Natural killer cell treated with Interleukin-12 subunit alpha and Interleukin-12 subunit beta and Interleukin-15 and Interleukin-18, amount 100 ng/mL, for 72 hours (primary cell): ENCODE measurements around the gene MON1B. TPM values are rescaled to one million over a fixed set of nuclear protein-coding genes. Genes with fewer than 3 reads are reported as not detected.
"Not testable (repeated sequence)": the region's sequence is repeated elsewhere in the genome, so short reads cannot be mapped to it uniquely, and the experiment has no call there.

ENCODE experiments used
- ATAC-seq, 2 donors: fragments of 150-1000 bp; cut with Tn5 transposase in 1 of 2; sonication (Bioruptor Pico), chemical (Tn5 transposase) in 1 of 2; 2 replicates each; pipeline ENCODE4 v1.10.0; 2021
- DNase-seq: peaks from one replicate; pipeline ENCODE4 v3.0.0; 2022; ENCODE audit warnings: low spot score
- H3K27ac Mint-ChIP-seq, 2 donors: 1 replicate in 1 of 2; 2 replicates in 1 of 2; pipeline ENCODE4 v1.8.0; 2022; ENCODE audit warnings: mixed read lengths in 2 of 2, mild to moderate bottlenecking in 1 of 2, moderate library complexity in 1 of 2
- H3K27me3 Mint-ChIP-seq, 2 donors: 1 replicate in 1 of 2; 2 replicates in 1 of 2; pipeline ENCODE4 v1.8.0; 2022; ENCODE audit warnings: mixed read lengths in 2 of 2
- H3K36me3 Mint-ChIP-seq: one replicate; pipeline ENCODE4 v1.8.0; 2022; ENCODE audit warnings: mixed read lengths
- H3K4me1 Mint-ChIP-seq, 2 donors: 1 replicate in 1 of 2; 2 replicates in 1 of 2; pipeline ENCODE4 v1.8.0; 2022; ENCODE audit warnings: low read depth in 2 of 2, mixed read lengths in 2 of 2, mild to moderate bottlenecking in 1 of 2
- H3K4me3 Mint-ChIP-seq: one replicate; pipeline ENCODE4 v1.8.0; 2022; ENCODE audit warnings: mixed read lengths
- H3K9me3 Mint-ChIP-seq: 2 replicates; pipeline ENCODE4 v1.8.0; 2022; ENCODE audit warnings: mixed read lengths
- total RNA-seq, 2 donors: library from RNA; stranded (reverse); gene quantifications; one replicate each; pipeline ENCODE4 v1.2.3, GENCODE V29; 2022

Gene MON1B
- total RNA-seq: 100 to 1,000 TPM in 1 of 2 donors, 10 to 100 TPM in 1; 87.7 to 108 TPM

- Mint-ChIP-seq H3K27me3 (peaks cover 4 to 10% of the 10 kb centered on the region in 2 donors), H3K36me3 (peaks cover 23% of the 10 kb centered on the region)
These were observed at the start of gene MON1B for GRCh38 chr16:77190478-77191258. Gene MON1B (plus strand): TSS chr16:77191190. CDS start chr16:77191486, 296 bp downstream.

DNA sequence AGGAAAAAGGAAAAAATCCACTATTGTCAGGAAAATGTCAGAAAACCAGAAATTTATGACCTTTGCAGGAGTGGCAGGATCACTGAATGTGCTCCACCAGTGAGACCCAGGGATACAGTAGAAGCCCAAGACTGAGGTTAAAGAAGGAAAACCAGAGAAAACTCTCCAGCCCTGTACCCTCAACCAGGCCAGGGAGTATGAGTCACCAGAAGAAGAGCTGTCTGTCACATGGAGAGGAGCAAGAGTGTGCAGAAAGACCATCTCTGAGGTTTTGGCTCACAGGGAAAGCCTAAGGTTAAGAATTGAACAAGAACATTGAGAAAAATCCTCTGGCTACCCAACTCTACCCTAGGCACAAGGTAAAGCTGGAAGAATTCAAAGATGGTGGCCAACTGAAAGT is 47.6 kb upstream of the MON1B start:
- H3K9me3 Mint-ChIP-seq: peaks cover 5% of the 10 kb centered on the region
- no peak overlapping the region for H3K27ac Mint-ChIP-seq
- no peaks in the 10 kb centered on the region for H3K4me1 Mint-ChIP-seq
- peaks cover 8 to 16% of the 10 kb centered on the region in 2 donors for H3K27me3 Mint-ChIP-seq
- ATAC-seq: no peak
- H3K4me3 Mint-ChIP-seq: no peak overlapping the region
- no peaks in the 10 kb centered on the region for H3K36me3 Mint-ChIP-seq
- no peak for DNase-seq

More at GRCh38 chr16:77190478-77191258, at the start of gene MON1B:
- ATAC-seq: peak; percentile 98 to 99
- peak; percentile 97 for DNase-seq
- peaks cover 9% of the 10 kb centered on the region for H3K9me3 Mint-ChIP-seq
- peaks cover 36 to 47% of the 10 kb centered on the region in 2 donors for H3K4me1 Mint-ChIP-seq
- peak within 1 kb of the TSS; percentile 99 for H3K27ac Mint-ChIP-seq
- peak within 1 kb of the TSS; percentile 92 for H3K4me3 Mint-ChIP-seq

DNA sequence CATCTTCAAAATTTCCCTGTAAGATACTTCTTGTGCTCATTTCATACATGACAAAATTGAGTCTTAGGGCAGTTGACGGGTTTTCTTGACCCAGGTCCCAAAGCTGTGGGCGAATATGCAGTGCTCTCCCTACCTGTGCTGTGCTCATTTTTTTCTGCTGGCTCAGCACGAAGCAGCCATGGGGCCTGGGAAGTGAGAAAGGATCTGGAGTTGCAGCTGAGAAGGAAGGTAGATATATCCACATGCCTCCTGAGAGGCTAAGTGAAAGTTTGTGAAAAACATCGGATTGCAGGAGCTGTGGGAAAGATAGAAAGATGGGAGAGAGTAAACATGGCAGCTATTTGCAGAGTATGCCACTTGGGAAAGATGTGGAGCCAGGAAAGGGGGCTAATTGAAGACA is 42.9 kb upstream of the MON1B start:
- H3K9me3 Mint-ChIP-seq: peaks cover 5% of the 10 kb centered on the region
- ATAC-seq (no peak), DNase-seq (no peak)
- H3K36me3 Mint-ChIP-seq: no peaks in the 10 kb centered on the region
- H3K27ac Mint-ChIP-seq: no peak overlapping the region
- H3K4me3 Mint-ChIP-seq: no peak overlapping the region
- H3K27me3 Mint-ChIP-seq: peaks cover 15 to 16% of the 10 kb centered on the region in 2 donors
- H3K4me1 Mint-ChIP-seq: no peaks in the 10 kb centered on the region

DNA sequence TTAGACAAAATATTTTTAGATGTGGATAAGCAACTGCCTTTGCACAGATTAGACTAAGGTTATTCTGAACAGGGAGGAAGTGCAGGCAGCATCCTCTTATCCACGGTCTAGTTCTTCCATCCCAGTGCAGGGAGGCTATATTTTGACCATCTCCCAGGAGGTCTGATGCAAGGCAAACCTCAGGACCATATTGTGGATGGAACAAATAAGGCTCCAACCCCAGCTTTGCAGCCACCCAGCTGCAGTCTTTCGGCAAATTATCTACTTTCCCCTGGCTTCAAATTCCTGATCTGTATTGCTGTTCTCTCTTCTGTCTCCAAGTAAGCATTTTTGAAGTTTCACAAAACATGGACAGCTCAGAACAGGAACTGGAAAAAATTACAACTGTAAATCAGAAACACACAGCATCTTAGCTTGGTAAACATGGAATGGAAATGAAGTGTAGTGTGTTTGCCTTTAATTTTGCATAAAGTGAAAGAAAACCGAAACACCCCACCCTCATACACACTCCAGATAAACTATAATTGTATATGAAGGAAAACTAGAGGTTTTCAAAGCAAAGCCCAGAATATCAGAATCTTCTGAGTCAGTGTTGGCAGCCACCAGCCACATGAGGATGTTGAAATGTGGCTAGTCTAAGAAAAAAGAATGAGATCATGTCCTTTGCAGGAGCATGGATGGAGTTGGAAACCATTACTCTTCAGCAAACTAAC is 33.5 kb upstream of the MON1B start:
- no peaks in the 10 kb centered on the region for H3K9me3 Mint-ChIP-seq
- DNase-seq (no peak), ATAC-seq (no peak)
- peaks cover 17 to 27% of the 10 kb centered on the region in 2 donors for H3K27me3 Mint-ChIP-seq
- no peaks in the 10 kb centered on the region for H3K4me1 Mint-ChIP-seq
- H3K27ac Mint-ChIP-seq: no peak overlapping the region
- H3K36me3 Mint-ChIP-seq: no peaks in the 10 kb centered on the region
- H3K4me3 Mint-ChIP-seq: no peak overlapping the region

DNA sequence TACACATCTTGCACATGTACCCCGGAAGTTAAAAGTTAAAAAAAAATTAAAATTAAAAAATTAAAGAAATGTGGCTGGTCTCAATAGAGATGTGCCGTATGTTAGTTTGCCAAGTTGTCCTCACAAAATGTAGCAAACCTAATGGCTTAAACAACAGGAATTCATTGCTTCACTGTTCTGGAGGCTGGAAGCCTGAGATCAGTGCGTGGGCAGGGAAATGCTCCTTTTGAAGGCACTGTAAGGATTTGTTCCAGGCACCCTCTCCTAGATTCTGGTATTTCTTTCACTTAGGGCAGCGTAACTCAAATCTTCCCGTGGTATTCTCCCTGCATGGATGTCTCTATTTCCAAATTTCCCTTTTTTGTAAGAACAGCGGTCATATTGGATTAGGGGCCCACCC is 32.7 kb upstream of the MON1B start:
- DNase-seq (no peak), ATAC-seq (no peak)
- H3K27me3 Mint-ChIP-seq: peaks cover 22 to 35% of the 10 kb centered on the region in 2 donors
- no peaks in the 10 kb centered on the region for H3K4me1 Mint-ChIP-seq
- H3K4me3 Mint-ChIP-seq: no peak overlapping the region
- no peak overlapping the region for H3K27ac Mint-ChIP-seq
- no peaks in the 10 kb centered on the region for H3K9me3 Mint-ChIP-seq
- H3K36me3 Mint-ChIP-seq: no peaks in the 10 kb centered on the region

DNA sequence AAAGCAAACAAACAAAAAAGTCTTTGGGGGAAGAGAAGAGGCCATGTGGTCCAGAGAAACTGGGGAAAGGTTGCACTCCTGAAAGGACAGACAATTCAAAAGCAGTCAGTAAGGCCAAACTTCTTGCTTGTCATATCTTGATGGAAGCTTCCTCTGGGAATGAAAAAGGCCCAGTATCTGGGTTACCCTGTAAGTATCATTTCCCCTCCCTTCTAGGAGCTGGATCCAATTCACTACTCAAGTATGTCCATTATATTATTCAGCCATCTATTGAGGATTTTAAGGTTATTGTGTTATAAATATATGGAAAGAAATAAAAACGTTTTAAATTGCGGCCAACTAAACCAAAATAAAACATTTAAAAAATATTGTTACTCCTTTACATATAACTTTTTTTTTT is 26.0 kb upstream of the MON1B start:
- Mint-ChIP-seq H3K27ac (no peak overlapping the region), H3K4me3 (no peak overlapping the region), H3K9me3 (no peaks in the 10 kb centered on the region), H3K36me3 (no peaks in the 10 kb centered on the region), H3K4me1 (no peaks in the 10 kb centered on the region), H3K27me3 (peaks cover 30 to 59% of the 10 kb centered on the region in 2 donors)
- ATAC-seq (no peak), DNase-seq (no peak)

GRCh38 chr16:77165536-77166236 is 25.3 kb upstream of the MON1B start:
- not testable (repeated sequence) for DNase-seq, H3K36me3 Mint-ChIP-seq, H3K4me3 Mint-ChIP-seq, H3K27ac Mint-ChIP-seq, H3K4me1 Mint-ChIP-seq, H3K9me3 Mint-ChIP-seq, ATAC-seq
- H3K27me3 Mint-ChIP-seq: peaks cover 24 to 57% of the 10 kb centered on the region in 2 donors

- peaks cover 24 to 56% of the 10 kb centered on the region in 2 donors for H3K27me3 Mint-ChIP-seq
- no peak for ATAC-seq
These were observed 24.3 kb upstream of the MON1B start for GRCh38 chr16:77166726-77167125.

DNA sequence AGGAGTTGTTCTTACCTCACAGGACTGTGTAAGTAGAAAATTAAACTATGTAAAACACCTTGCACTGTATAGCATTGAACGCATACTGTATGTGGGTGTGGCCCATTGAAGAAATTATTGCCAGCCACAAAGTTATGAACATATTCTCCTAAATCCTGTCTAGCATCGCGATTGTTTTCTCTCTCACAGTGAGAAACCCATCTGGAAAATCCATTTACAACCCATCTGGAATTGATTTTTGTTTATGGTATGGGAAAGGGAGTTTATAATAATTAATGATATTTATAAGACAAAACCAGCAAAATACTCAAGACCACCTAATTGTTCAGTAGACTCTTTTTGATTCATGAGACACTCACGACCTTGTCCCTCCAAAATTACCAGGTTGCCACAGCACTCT is 22.1 kb upstream of the MON1B start:
- H3K27me3 Mint-ChIP-seq: peaks cover 24 to 51% of the 10 kb centered on the region in 2 donors
- H3K4me1 Mint-ChIP-seq: no peaks in the 10 kb centered on the region
- no peak for DNase-seq
- no peak overlapping the region for H3K4me3 Mint-ChIP-seq
- H3K27ac Mint-ChIP-seq: no peak overlapping the region
- no peaks in the 10 kb centered on the region for H3K9me3 Mint-ChIP-seq
- H3K36me3 Mint-ChIP-seq: no peaks in the 10 kb centered on the region
- ATAC-seq: no peak

More at GRCh38 chr16:77166726-77167125, 24.3 kb upstream of the MON1B start:
- Mint-ChIP-seq H3K36me3 (no peaks in the 10 kb centered on the region), H3K9me3 (no peaks in the 10 kb centered on the region), H3K4me3 (no peak overlapping the region), H3K27ac (no peak overlapping the region), H3K4me1 (no peaks in the 10 kb centered on the region)
- no peak for DNase-seq

GRCh38 chr16:77169650-77170236 is 21.2 kb upstream of the MON1B start:
- no peaks in the 10 kb centered on the region for H3K4me1 Mint-ChIP-seq
- no peak overlapping the region for H3K4me3 Mint-ChIP-seq
- no peaks in the 10 kb centered on the region for H3K36me3 Mint-ChIP-seq
- DNase-seq (no peak), ATAC-seq (peak in 1 of 2 donors; percentile 53)
- no peak overlapping the region for H3K27ac Mint-ChIP-seq
- peaks cover 26 to 44% of the 10 kb centered on the region in 2 donors for H3K27me3 Mint-ChIP-seq
- no peaks in the 10 kb centered on the region for H3K9me3 Mint-ChIP-seq

GRCh38 chr16:77170805-77171204 is 20.2 kb upstream of the MON1B start:
- ATAC-seq (no peak), DNase-seq (no peak)
- no peak overlapping the region for H3K27ac Mint-ChIP-seq
- H3K4me3 Mint-ChIP-seq: no peak overlapping the region
- H3K27me3 Mint-ChIP-seq: peaks cover 28 to 55% of the 10 kb centered on the region in 2 donors
- no peaks in the 10 kb centered on the region for H3K4me1 Mint-ChIP-seq
- H3K36me3 Mint-ChIP-seq: no peaks in the 10 kb centered on the region
- no peaks in the 10 kb centered on the region for H3K9me3 Mint-ChIP-seq

DNA sequence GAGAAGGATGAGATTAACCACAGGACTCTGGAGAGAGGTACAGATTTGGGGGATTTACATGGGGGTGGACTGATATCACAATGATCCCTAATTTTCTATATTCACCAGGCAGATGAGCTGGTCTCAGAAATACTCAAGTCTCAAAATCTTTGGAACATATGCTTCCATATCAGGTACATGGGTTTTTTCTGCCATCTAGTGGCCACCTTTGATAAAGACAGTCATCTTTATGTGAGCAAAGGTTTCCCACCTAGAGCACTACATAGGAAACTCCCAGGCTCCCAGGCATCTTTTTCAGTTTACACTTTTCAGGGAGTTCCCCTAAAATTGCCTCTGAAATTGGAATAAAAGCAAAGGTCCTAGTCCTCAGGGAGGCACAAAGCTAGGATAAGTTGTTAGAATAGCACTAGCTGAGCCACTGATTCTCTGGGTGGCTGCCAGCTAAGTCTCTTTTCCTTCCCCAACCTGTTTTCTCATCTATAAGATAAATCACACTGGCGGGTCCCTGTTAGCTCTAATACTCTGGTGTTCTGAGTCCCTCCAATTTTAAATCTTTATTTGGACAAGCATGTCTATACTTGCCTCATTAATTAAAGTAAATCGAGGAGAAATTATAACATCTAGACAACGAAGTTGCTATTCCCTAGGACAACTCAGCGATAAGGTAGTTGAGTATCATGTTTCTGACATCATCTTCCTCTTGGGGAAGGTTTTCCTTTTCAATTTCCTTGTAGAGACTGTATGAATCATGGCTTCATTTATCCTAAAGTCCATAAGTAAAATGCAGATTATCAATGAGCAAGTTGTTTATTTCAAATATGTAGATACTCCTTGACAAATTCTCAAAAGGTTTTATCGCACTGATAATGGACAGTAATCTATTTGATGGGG is 19.0 kb upstream of the MON1B start:
- ATAC-seq: no peak
- H3K4me1 Mint-ChIP-seq: no peaks in the 10 kb centered on the region
- peaks cover 34 to 58% of the 10 kb centered on the region in 2 donors for H3K27me3 Mint-ChIP-seq
- no peak overlapping the region for H3K4me3 Mint-ChIP-seq
- H3K36me3 Mint-ChIP-seq: no peaks in the 10 kb centered on the region
- H3K27ac Mint-ChIP-seq: no peak overlapping the region
- no peak for DNase-seq
- no peaks in the 10 kb centered on the region for H3K9me3 Mint-ChIP-seq

DNA sequence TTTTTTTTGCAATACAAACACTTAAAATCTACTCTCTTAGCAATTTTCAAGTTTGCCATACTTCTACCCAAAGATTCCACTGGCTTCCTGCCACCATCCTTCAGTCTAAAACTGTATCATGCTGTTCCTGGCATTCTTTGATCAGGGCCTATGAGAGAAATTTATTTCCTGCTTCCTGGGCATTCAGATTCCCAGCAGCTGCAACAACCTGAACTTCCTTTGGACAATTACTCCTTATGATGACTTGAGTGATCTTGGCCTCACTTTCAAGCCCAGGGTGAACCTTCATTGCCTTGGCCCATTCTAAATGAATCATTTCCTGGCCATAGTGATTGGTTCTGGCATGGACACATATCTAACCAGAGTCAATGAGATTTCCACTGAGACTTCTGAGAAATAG is 18.0 kb upstream of the MON1B start:
- no peaks in the 10 kb centered on the region for H3K36me3 Mint-ChIP-seq
- no peak overlapping the region for H3K4me3 Mint-ChIP-seq
- peaks cover 35 to 55% of the 10 kb centered on the region in 2 donors for H3K27me3 Mint-ChIP-seq
- no peaks in the 10 kb centered on the region for H3K9me3 Mint-ChIP-seq
- DNase-seq (no peak), ATAC-seq (no peak)
- no peaks in the 10 kb centered on the region for H3K4me1 Mint-ChIP-seq
- no peak overlapping the region for H3K27ac Mint-ChIP-seq
